HEK293T (cell line): ENCODE data around the gene ADD1.

ENCODE experiments used
- CTCF ChIA-PET: fragments of 350-600 bp; formaldehyde crosslinking; extraction: SDS; loops from one replicate; lab custom pipeline; 2021; ENCODE audit warnings: antibody characterized with exemption, inconsistent platforms; lab: Yijun Ruan, JAX
- POLR2A ChIA-PET: fragments of 350-600 bp; formaldehyde crosslinking; extraction: SDS; loops from one replicate; lab custom pipeline; 2020; ENCODE audit warnings: antibody characterized with exemption, inconsistent platforms; lab: Yijun Ruan, JAX
- DNase-seq: peaks from one replicate; pipeline ENCODE4 v3.0.0; 2012; ENCODE audit warnings: mixed read lengths; ENCODE audit errors: extremely low spot score
- ARNT ChIP-seq: fragments of 450-650 bp; IDR thresholded peaks from 2 replicates; pipeline ENCODE4 v1.6.1; 2017; ENCODE audit warnings: mild to moderate bottlenecking
- BHLHE40 ChIP-seq: fragments of 450-650 bp; IDR thresholded peaks from 2 replicates; pipeline ENCODE4 v1.6.1; 2016; ENCODE audit warnings: mild to moderate bottlenecking, moderate library complexity, borderline replicate concordance
- CTBP1 ChIP-seq: fragments of 450-650 bp; IDR thresholded peaks from 2 replicates; pipeline ENCODE4 v1.6.1; 2016; ENCODE audit warnings: borderline replicate concordance
- ELF4 ChIP-seq: fragments of 450-650 bp; IDR thresholded peaks from 2 replicates; pipeline ENCODE4 v1.6.1; 2017; ENCODE audit warnings: antibody characterized with exemption
- FOXA1 ChIP-seq: fragments of 450-650 bp; IDR thresholded peaks from 2 replicates; pipeline ENCODE4 v1.6.1; 2016; ENCODE audit warnings: mild to moderate bottlenecking
- FOXK2 ChIP-seq: fragments of 450-650 bp; IDR thresholded peaks from 2 replicates; pipeline ENCODE4 v1.6.1; 2016; ENCODE audit warnings: mild to moderate bottlenecking
- FOXM1 ChIP-seq: fragments of 450-650 bp; IDR thresholded peaks from 2 replicates; pipeline ENCODE4 v1.6.1; 2017; ENCODE audit warnings: mild to moderate bottlenecking, borderline replicate concordance
- HDGF ChIP-seq: fragments of 450-650 bp; IDR thresholded peaks from 2 replicates; pipeline ENCODE4 v1.6.1; 2017; ENCODE audit warnings: antibody characterized with exemption, borderline replicate concordance
- L3MBTL2 ChIP-seq: fragments of 450-650 bp; conservative IDR thresholded peaks from 2 replicates; pipeline ENCODE4 v1.6.1; 2016; ENCODE audit warnings: mild to moderate bottlenecking
- LEF1 ChIP-seq: fragments of 450-650 bp; IDR thresholded peaks from 2 replicates; pipeline ENCODE4 v1.6.1; 2017; ENCODE audit warnings: mild to moderate bottlenecking, borderline replicate concordance
- NFRKB ChIP-seq: fragments of 450-650 bp; IDR thresholded peaks from 2 replicates; pipeline ENCODE4 v1.6.1; 2016; ENCODE audit warnings: mild to moderate bottlenecking, moderate library complexity
- PKNOX1 ChIP-seq: fragments of 450-650 bp; IDR thresholded peaks from 2 replicates; pipeline ENCODE4 v1.6.1; 2016
- SP1 ChIP-seq: fragments of 450-650 bp; IDR thresholded peaks from 2 replicates; pipeline ENCODE4 v1.6.1; 2017
- SUZ12 ChIP-seq: fragments of 450-650 bp; IDR thresholded peaks from 2 replicates; pipeline ENCODE4 v1.6.1; 2016; ENCODE audit warnings: mild to moderate bottlenecking
- TARDBP ChIP-seq: fragments of 450-650 bp; IDR thresholded peaks from 2 replicates; pipeline ENCODE4 v1.6.1; 2016
- ZNF384 ChIP-seq: fragments of 450-650 bp; IDR thresholded peaks from 2 replicates; pipeline ENCODE4 v1.6.1; 2016

Gene ADD1

GRCh38 chr4:2923141-2923551 lies 79.5 kb downstream of the ADD1 start:
- no peak for DNase-seq
- ChIA-PET CTCF (no interaction called here), POLR2A (no interaction called here)
- no peak for TF ChIP-seq BHLHE40
- TF ChIP-seq FOXA1, result no peak
- TF ChIP-seq ZNF384, result no peak
- TF ChIP-seq PKNOX1, result no peak
- no peak for TF ChIP-seq SP1
- no peak for TF ChIP-seq NFRKB

- TF ChIP-seq ARNT (no peak), FOXM1 (no peak), PKNOX1 (no peak), ELF4 (no peak), LEF1 (no peak), NFRKB (no peak), BHLHE40 (no peak), SP1 (no peak), TARDBP (no peak), ZNF384 (no peak), SUZ12 (no peak), HDGF (no peak), CTBP1 (no peak), L3MBTL2 (no peak), FOXA1 (no peak), FOXK2 (no peak)
- CTCF ChIA-PET, result interaction anchor here (0.7 to 1.0 kb wide), 2 partner anchors 12 to 489 kb away, joined by 3 read pairs; no protein-coding TSS in a partner anchor
- no peak for DNase-seq
- POLR2A ChIA-PET, result no interaction called here
Measured at GRCh38 chr4:2923668-2924173, 80.1 kb downstream of the ADD1 start.

- ChIA-PET POLR2A (no interaction called here), CTCF (interaction anchor here (0.7 to 1.0 kb wide), 2 partner anchors 11 to 490 kb away, joined by 3 read pairs; no protein-coding TSS in a partner anchor)
- DNase-seq, result no peak
- no peak for TF ChIP-seq SP1
- no peak for TF ChIP-seq NFRKB
- no peak for TF ChIP-seq ELF4
- TF ChIP-seq BHLHE40, result no peak
- no peak for TF ChIP-seq HDGF
- TF ChIP-seq FOXM1, result no peak
- no peak for TF ChIP-seq PKNOX1
Measured at GRCh38 chr4:2924286-2924685, 80.6 kb downstream of the ADD1 start.

- no peak for DNase-seq
- ChIA-PET POLR2A (interaction anchor here (0.8 kb wide), 1 partner anchor 11 kb away, joined by 3 read pairs; no protein-coding TSS in a partner anchor), CTCF (interaction anchor here (1.0 kb wide), 1 partner anchor 10 kb away, joined by 3 read pairs; no protein-coding TSS in a partner anchor)
- TF ChIP-seq LEF1 (no peak), FOXM1 (no peak), HDGF (no peak), BHLHE40 (no peak), ZNF384 (no peak), FOXA1 (no peak), ELF4 (no peak), PKNOX1 (no peak)
Measured at GRCh38 chr4:2924765-2925301, 81.2 kb downstream of the ADD1 start.

GRCh38 chr4:2925496-2925895 lies 81.9 kb downstream of the ADD1 start:
- no peak for DNase-seq
- POLR2A ChIA-PET, result interaction anchor here (0.8 kb wide), 1 partner anchor 10 kb away, joined by 3 read pairs; no protein-coding TSS in a partner anchor
- TF ChIP-seq FOXM1, result no peak
- CTCF ChIA-PET, result no interaction called here

GRCh38 chr4:2925931-2926860 lies 82.6 kb downstream of the ADD1 start:
- CTCF ChIA-PET, result no interaction called here
- DNase-seq, result no peak
- no peak for TF ChIP-seq TARDBP
- no peak for TF ChIP-seq ARNT
- TF ChIP-seq FOXA1, result no peak
- no peak for TF ChIP-seq HDGF
- no peak for TF ChIP-seq NFRKB
- no peak for TF ChIP-seq L3MBTL2
- TF ChIP-seq CTBP1, result no peak
- TF ChIP-seq BHLHE40, result no peak
- TF ChIP-seq SUZ12, result no peak
- no peak for TF ChIP-seq LEF1
- TF ChIP-seq FOXK2, result no peak
- TF ChIP-seq ZNF384, result no peak
- no peak for TF ChIP-seq FOXM1
- TF ChIP-seq PKNOX1, result no peak
- TF ChIP-seq ELF4, result no peak
- TF ChIP-seq SP1, result no peak
- POLR2A ChIA-PET, result no interaction called here
